Measurements from ENCODE around the gene KCNMA1. TPM values are rescaled to one million over a fixed set of nuclear protein-coding genes. Genes with fewer than 3 reads are reported as not detected.

Gene KCNMA1
- total RNA-seq, 1 donor from 2014 or later = 87.6 TPM

- no peak for DNase-seq (ENCODE audit: low spot score)
Observed at GRCh38 chr10:77049896-77050295, 587.7 kb downstream of the KCNMA1 start.

GRCh38 chr10:77049146-77049545 is 588.5 kb downstream of the KCNMA1 start:
- Mint-ChIP-seq H3K27me3 (ENCODE audit: low read depth) (no peaks in the 10 kb centered on the region), H3K36me3 (ENCODE audit: low read depth) (peaks cover 6% of the 10 kb centered on the region), H3K27ac (ENCODE audit: unreplicated experiment) (no peak overlapping the region), H3K4me1 (ENCODE audit: low read depth) (peaks cover 8% of the 10 kb centered on the region), H3K9me3 (ENCODE audit: low read depth) (no peaks in the 10 kb centered on the region), H3K4me3 (ENCODE audit: unreplicated experiment) (no peak overlapping the region)
- no peak for TF ChIP-seq CTCF (IDR thresholded peaks at IDR 0.05)
- no peak for DNase-seq (ENCODE audit: low spot score)

More at GRCh38 chr10:77049896-77050295, 587.7 kb downstream of the KCNMA1 start:
- peaks cover 6% of the 10 kb centered on the region for H3K36me3 Mint-ChIP-seq (ENCODE audit: low read depth)
- H3K9me3 Mint-ChIP-seq (ENCODE audit: low read depth) = no peaks in the 10 kb centered on the region
- no peak for TF ChIP-seq CTCF (IDR thresholded peaks at IDR 0.05)
- no peaks in the 10 kb centered on the region for H3K27me3 Mint-ChIP-seq (ENCODE audit: low read depth)
- no peak overlapping the region for H3K4me3 Mint-ChIP-seq (ENCODE audit: unreplicated experiment)
- H3K27ac Mint-ChIP-seq (ENCODE audit: unreplicated experiment) = no peak overlapping the region
- H3K4me1 Mint-ChIP-seq (ENCODE audit: low read depth) = peaks cover 8% of the 10 kb centered on the region

GRCh38 chr10:77045085-77045484 is 592.5 kb downstream of the KCNMA1 start:
- Mint-ChIP-seq H3K4me1 (ENCODE audit: low read depth) (peaks cover 12% of the 10 kb centered on the region), H3K9me3 (ENCODE audit: low read depth) (no peaks in the 10 kb centered on the region), H3K27ac (ENCODE audit: unreplicated experiment) (no peak overlapping the region), H3K36me3 (ENCODE audit: low read depth) (peaks cover 6% of the 10 kb centered on the region), H3K4me3 (ENCODE audit: unreplicated experiment) (no peak overlapping the region), H3K27me3 (ENCODE audit: low read depth) (no peaks in the 10 kb centered on the region)
- DNase-seq (ENCODE audit: low spot score) = no peak
- no peak for TF ChIP-seq CTCF (IDR thresholded peaks at IDR 0.05)

GRCh38 chr10:77043420-77043763 is 594.2 kb downstream of the KCNMA1 start:
- Mint-ChIP-seq H3K9me3 (ENCODE audit: low read depth) (no peaks in the 10 kb centered on the region), H3K4me1 (ENCODE audit: low read depth) (peaks cover 9% of the 10 kb centered on the region), H3K27ac (ENCODE audit: unreplicated experiment) (no peak overlapping the region), H3K27me3 (ENCODE audit: low read depth) (no peaks in the 10 kb centered on the region), H3K36me3 (ENCODE audit: low read depth) (peaks cover 4% of the 10 kb centered on the region), H3K4me3 (ENCODE audit: unreplicated experiment) (no peak overlapping the region)
- DNase-seq (ENCODE audit: low spot score) = no peak
- TF ChIP-seq CTCF (IDR thresholded peaks at IDR 0.05) = no peak

GRCh38 chr10:77042706-77043419 is 594.7 kb downstream of the KCNMA1 start:
- H3K27ac Mint-ChIP-seq (ENCODE audit: unreplicated experiment) = no peak overlapping the region
- peaks cover 7% of the 10 kb centered on the region for H3K4me1 Mint-ChIP-seq (ENCODE audit: low read depth)
- no peaks in the 10 kb centered on the region for H3K27me3 Mint-ChIP-seq (ENCODE audit: low read depth)
- peaks cover 2% of the 10 kb centered on the region for H3K36me3 Mint-ChIP-seq (ENCODE audit: low read depth)
- DNase-seq (ENCODE audit: low spot score) = no peak
- H3K4me3 Mint-ChIP-seq (ENCODE audit: unreplicated experiment) = no peak overlapping the region
- TF ChIP-seq CTCF (IDR thresholded peaks at IDR 0.05) = no peak
- no peaks in the 10 kb centered on the region for H3K9me3 Mint-ChIP-seq (ENCODE audit: low read depth)

Data from chondrocyte (in vitro differentiated cells).